GM23338 (cell line): ENCODE data around the gene KCNT1. TPM values are rescaled to one million over a fixed set of nuclear protein-coding genes. Genes with fewer than 3 reads are reported as not detected.

ENCODE experiments used
- ATAC-seq: fragments of 200-7000 bp; cut with Tn5 transposase; 3 replicates; pipeline ENCODE4 v1.9.1; 2020
- DNase-seq: peaks from one replicate; pipeline ENCODE4 v3.0.0-alpha.2; 2015; ENCODE audit warnings: low spot score
- H2AFZ ChIP-seq: fragments of 200-600 bp; sonication (generic); 2 replicates; pipeline ENCODE4 v1.8.0; 2016; ENCODE audit warnings: antibody characterized with exemption, mild to moderate bottlenecking, moderate library complexity
- H3F3A ChIP-seq: fragments of 200-600 bp; sonication (generic); replicated peaks from 2 replicates; pipeline ENCODE4 v1.8.0; 2017; ENCODE audit warnings: antibody characterized with exemption, mixed run types, low read depth
- H3K27ac ChIP-seq: fragments of 200-600 bp; sonication (generic); 2 replicates; pipeline ENCODE4 v1.6.1; 2016; ENCODE audit warnings: low read depth
- H3K27me3 ChIP-seq: fragments of 200-600 bp; sonication (generic); 2 replicates; pipeline ENCODE4 v1.8.0; 2016; ENCODE audit warnings: mild to moderate bottlenecking, mixed run types, moderate library complexity; ENCODE audit not compliant: insufficient read depth
- H3K36me3 ChIP-seq: fragments of 200-600 bp; sonication (generic); 2 replicates; pipeline ENCODE4 v1.8.0; 2016; ENCODE audit warnings: mild to moderate bottlenecking; ENCODE audit not compliant: insufficient read depth
- H3K4me1 ChIP-seq: fragments of 200-600 bp; sonication (generic); 2 replicates; pipeline ENCODE4 v1.8.0; 2016; ENCODE audit warnings: mild to moderate bottlenecking, moderate library complexity; ENCODE audit not compliant: insufficient read depth
- H3K4me2 ChIP-seq: fragments of 200-600 bp; sonication (generic); 2 replicates; pipeline ENCODE4 v1.7.1; 2017; ENCODE audit warnings: mixed run types
- H3K4me3 ChIP-seq: fragments of 200-600 bp; sonication (generic); 2 replicates; pipeline ENCODE4 v1.6.1; 2016; ENCODE audit warnings: mixed run types
- H3K79me2 ChIP-seq: fragments of 200-600 bp; sonication (generic); replicated peaks from 2 replicates; pipeline ENCODE4 v1.8.0; 2017; ENCODE audit warnings: mild to moderate bottlenecking; ENCODE audit not compliant: insufficient read depth
- H3K9me2 ChIP-seq: fragments of 200-600 bp; sonication (generic); 2 replicates; pipeline ENCODE4 v1.8.0; 2017; ENCODE audit not compliant: insufficient read depth
- H4K20me1 ChIP-seq: fragments of 200-600 bp; sonication (generic); replicated peaks from 2 replicates; pipeline ENCODE4 v1.8.0; 2017; ENCODE audit warnings: mild to moderate bottlenecking; ENCODE audit not compliant: insufficient read depth
- H3K27ac Mint-ChIP-seq: 2 replicates; pipeline ENCODE4 v1.8.0; 2020; ENCODE audit warnings: inconsistent platforms, mild to moderate bottlenecking, moderate library complexity, mixed read lengths
- H3K27me3 Mint-ChIP-seq: 3 replicates; pipeline ENCODE4 v1.8.0; 2022; ENCODE audit warnings: low read depth, mild to moderate bottlenecking, moderate library complexity, mixed read lengths, inconsistent platforms; ENCODE audit not compliant: insufficient read depth, poor library complexity
- H3K36me3 Mint-ChIP-seq: 3 replicates; pipeline ENCODE4 v1.8.0; 2021; ENCODE audit warnings: low read depth, mild to moderate bottlenecking, inconsistent platforms, moderate library complexity, mixed read lengths
- H3K4me1 Mint-ChIP-seq: 3 replicates; pipeline ENCODE4 v1.8.0; 2020; ENCODE audit warnings: mild to moderate bottlenecking, inconsistent platforms, mixed read lengths
- H3K4me3 Mint-ChIP-seq: 3 replicates; pipeline ENCODE4 v1.8.0; 2021; ENCODE audit warnings: moderate library complexity, mild to moderate bottlenecking, inconsistent platforms, mixed read lengths
- H3K9me3 Mint-ChIP-seq: 3 replicates; pipeline ENCODE4 v1.8.0; 2020; ENCODE audit warnings: moderate library complexity, mild to moderate bottlenecking, inconsistent platforms, mixed read lengths
- CREB1 ChIP-seq: fragments of 250-450 bp; sonication (Bioruptor Pico); IDR thresholded peaks from 2 replicates; pipeline ENCODE4 v1.5.0; 2020; ENCODE audit warnings: low read depth, mild to moderate bottlenecking, moderate library complexity
- EZH2 ChIP-seq: fragments of 200-600 bp; sonication (generic); IDR thresholded peaks from one replicate; pipeline ENCODE4 v1.8.0; 2017; ENCODE audit warnings: antibody characterized with exemption, mild to moderate bottlenecking, low read depth; ENCODE audit not compliant: unreplicated experiment
- JUNB ChIP-seq: IDR thresholded peaks from one replicate; pipeline ENCODE4 v1.6.1; 2016; ENCODE audit warnings: antibody characterized with exemption; ENCODE audit not compliant: unreplicated experiment
- NANOG ChIP-seq: IDR thresholded peaks from 2 replicates; pipeline ENCODE4 v1.6.1; 2016; ENCODE audit warnings: antibody characterized with exemption, borderline replicate concordance
- POLR2AphosphoS5 ChIP-seq: IDR thresholded peaks from 2 replicates; pipeline ENCODE4 v1.6.1; 2016; ENCODE audit warnings: antibody characterized with exemption, low read depth
- ZNF114 ChIP-seq: fragments of 250-450 bp; sonication (Bioruptor Pico); IDR thresholded peaks from 2 replicates; pipeline ENCODE4 v1.5.0; 2020; ENCODE audit warnings: mild to moderate bottlenecking, moderate library complexity
- ZNF331 ChIP-seq: fragments of 250-450 bp; sonication (Bioruptor Pico); IDR thresholded peaks from 2 replicates; pipeline ENCODE4 v1.5.0; 2020; ENCODE audit warnings: low read depth, mild to moderate bottlenecking, moderate library complexity
- polyA plus RNA-seq: library from polyadenylated mRNA; unstranded; fragments of >200 nt; fragmentation: Nextera tagmentation; extraction: Ambion mirVana; gene quantifications from 2 replicates; pipeline ENCODE4 v1.2.1, GENCODE V29; 2016
- total RNA-seq: library from RNA; depleted of rRNA; stranded (reverse); fragments of >200 nt; shearing (Covaris generic); gene quantifications from 2 replicates; pipeline ENCODE4 v1.2.3, GENCODE V29; 2014
- TF ChIP-seq, protein P1 (sequence below): fragments of 250-450 bp; sonication (Bioruptor Pico); IDR thresholded peaks from 2 replicates; pipeline ENCODE4 v1.5.0; 2020; ENCODE audit warnings: mild to moderate bottlenecking, moderate library complexity

KCNT1 gene
- total and polyA plus RNA-seq, 2 experiments from 2014 or later: 0.05 to 0.28 TPM

DNA sequence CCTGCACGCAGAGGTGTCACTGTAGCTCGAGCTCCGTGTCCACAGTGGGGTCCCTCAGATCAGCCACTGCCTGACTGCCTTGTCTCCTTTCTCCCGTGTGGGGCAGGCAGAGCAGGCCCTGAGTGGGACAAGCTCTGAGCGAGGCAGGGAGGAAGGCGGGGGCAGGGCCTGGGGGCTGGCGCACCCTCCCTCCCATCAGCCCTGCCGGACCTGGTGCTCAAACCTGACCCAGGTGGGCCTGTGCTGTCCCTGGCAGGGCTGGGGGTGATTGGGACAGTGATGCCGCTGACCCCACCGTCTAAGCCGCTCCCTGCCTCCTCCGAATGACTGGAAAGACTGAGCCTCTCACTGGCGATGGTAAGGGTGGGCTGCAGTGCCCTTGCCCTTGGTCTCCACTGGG, 60.9 kb downstream of the KCNT1 start:
- H3K4me2 ChIP-seq: no peak overlapping the region
- H2AFZ ChIP-seq: no peak overlapping the region
- H3K4me3 Mint-ChIP-seq: no peak overlapping the region
- ATAC-seq: no peak
- no peak for TF ChIP-seq ZNF114 (CRISPR knock-in tag)
- TF ChIP-seq NANOG: no peak
- TF ChIP-seq JUNB: no peak
- no peak for TF ChIP-seq POLR2AphosphoS5
- H3K4me1 Mint-ChIP-seq: no peaks in the 10 kb centered on the region; the same call in 2 of the 3 replicates
- no peaks in the 10 kb centered on the region for H3K79me2 ChIP-seq
- H3K27me3 ChIP-seq: no peaks in the 10 kb centered on the region
- no peaks in the 10 kb centered on the region for H4K20me1 ChIP-seq
- no peaks in the 10 kb centered on the region for H3K9me2 ChIP-seq
- peaks cover 10% of the 10 kb centered on the region for H3K27me3 Mint-ChIP-seq
- no peak for DNase-seq
- no peaks in the 10 kb centered on the region for H3K4me1 ChIP-seq
- H3K36me3 Mint-ChIP-seq: peaks cover 5% of the 10 kb centered on the region; the same call in 1 of the 3 replicates
- H3K27ac Mint-ChIP-seq: no peak overlapping the region
- H3K9me3 Mint-ChIP-seq: peaks cover 16% of the 10 kb centered on the region
- no peak overlapping the region for H3K4me3 ChIP-seq
- no peaks in the 10 kb centered on the region for H3K36me3 ChIP-seq
- no peak overlapping the region for H3K27ac ChIP-seq
- no peaks in the 10 kb centered on the region for H3F3A ChIP-seq

DNA sequence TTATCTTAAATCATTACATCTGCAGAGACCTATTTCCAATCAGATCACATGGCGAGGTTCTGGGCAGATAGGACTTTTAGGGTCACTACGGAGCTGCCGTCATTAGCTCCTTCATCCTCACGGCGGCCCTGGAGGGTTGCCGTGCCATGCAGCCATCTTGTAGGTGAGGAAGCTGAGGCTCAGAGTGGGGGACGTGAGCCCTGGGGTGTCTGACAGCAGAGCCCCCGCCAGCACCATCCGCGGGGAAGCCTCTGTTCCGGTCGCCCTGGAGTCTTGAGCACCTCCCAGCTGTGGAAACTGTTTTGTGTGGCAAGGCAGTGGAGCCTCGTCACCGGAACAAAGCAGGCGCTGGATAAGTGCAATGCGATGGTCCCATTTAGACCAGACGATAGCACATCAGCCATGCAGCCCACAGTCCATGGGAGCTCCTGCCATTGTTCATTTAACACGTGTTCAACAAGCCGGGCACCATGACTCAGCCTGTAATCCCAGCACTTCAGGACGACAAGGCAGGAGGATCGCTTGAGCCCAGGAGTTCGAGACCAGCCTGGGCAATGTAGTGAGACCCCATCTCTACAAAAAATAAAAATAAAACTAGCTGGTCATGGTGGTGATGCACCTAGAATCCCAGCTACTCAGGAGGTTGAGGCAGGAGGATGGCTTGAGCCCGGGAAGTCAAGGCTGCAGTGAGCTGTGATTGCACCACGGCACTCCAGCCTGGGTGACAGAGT, 61.9 kb downstream of the KCNT1 start:
- H3K36me3 Mint-ChIP-seq: peaks cover 5% of the 10 kb centered on the region; the same call in 1 of the 3 replicates
- H2AFZ ChIP-seq: no peak overlapping the region
- no peaks in the 10 kb centered on the region; the same call in 2 of the 3 replicates for H3K4me1 Mint-ChIP-seq
- no peaks in the 10 kb centered on the region for H3F3A ChIP-seq
- no peak overlapping the region for H3K4me3 Mint-ChIP-seq
- H3K36me3 ChIP-seq: no peaks in the 10 kb centered on the region
- H3K27ac Mint-ChIP-seq: no peak overlapping the region
- H3K4me3 ChIP-seq: no peak overlapping the region
- H3K79me2 ChIP-seq: no peaks in the 10 kb centered on the region
- no peaks in the 10 kb centered on the region for H3K9me2 ChIP-seq
- peaks cover 12% of the 10 kb centered on the region for H3K27me3 Mint-ChIP-seq
- no peak for ATAC-seq
- peaks cover 16% of the 10 kb centered on the region for H3K9me3 Mint-ChIP-seq
- TF ChIP-seq ZNF331 (CRISPR knock-in tag) (no peak), CREB1 (CRISPR knock-in tag) (no peak), EZH2 (no peak)
- TF ChIP-seq, protein P1, sequence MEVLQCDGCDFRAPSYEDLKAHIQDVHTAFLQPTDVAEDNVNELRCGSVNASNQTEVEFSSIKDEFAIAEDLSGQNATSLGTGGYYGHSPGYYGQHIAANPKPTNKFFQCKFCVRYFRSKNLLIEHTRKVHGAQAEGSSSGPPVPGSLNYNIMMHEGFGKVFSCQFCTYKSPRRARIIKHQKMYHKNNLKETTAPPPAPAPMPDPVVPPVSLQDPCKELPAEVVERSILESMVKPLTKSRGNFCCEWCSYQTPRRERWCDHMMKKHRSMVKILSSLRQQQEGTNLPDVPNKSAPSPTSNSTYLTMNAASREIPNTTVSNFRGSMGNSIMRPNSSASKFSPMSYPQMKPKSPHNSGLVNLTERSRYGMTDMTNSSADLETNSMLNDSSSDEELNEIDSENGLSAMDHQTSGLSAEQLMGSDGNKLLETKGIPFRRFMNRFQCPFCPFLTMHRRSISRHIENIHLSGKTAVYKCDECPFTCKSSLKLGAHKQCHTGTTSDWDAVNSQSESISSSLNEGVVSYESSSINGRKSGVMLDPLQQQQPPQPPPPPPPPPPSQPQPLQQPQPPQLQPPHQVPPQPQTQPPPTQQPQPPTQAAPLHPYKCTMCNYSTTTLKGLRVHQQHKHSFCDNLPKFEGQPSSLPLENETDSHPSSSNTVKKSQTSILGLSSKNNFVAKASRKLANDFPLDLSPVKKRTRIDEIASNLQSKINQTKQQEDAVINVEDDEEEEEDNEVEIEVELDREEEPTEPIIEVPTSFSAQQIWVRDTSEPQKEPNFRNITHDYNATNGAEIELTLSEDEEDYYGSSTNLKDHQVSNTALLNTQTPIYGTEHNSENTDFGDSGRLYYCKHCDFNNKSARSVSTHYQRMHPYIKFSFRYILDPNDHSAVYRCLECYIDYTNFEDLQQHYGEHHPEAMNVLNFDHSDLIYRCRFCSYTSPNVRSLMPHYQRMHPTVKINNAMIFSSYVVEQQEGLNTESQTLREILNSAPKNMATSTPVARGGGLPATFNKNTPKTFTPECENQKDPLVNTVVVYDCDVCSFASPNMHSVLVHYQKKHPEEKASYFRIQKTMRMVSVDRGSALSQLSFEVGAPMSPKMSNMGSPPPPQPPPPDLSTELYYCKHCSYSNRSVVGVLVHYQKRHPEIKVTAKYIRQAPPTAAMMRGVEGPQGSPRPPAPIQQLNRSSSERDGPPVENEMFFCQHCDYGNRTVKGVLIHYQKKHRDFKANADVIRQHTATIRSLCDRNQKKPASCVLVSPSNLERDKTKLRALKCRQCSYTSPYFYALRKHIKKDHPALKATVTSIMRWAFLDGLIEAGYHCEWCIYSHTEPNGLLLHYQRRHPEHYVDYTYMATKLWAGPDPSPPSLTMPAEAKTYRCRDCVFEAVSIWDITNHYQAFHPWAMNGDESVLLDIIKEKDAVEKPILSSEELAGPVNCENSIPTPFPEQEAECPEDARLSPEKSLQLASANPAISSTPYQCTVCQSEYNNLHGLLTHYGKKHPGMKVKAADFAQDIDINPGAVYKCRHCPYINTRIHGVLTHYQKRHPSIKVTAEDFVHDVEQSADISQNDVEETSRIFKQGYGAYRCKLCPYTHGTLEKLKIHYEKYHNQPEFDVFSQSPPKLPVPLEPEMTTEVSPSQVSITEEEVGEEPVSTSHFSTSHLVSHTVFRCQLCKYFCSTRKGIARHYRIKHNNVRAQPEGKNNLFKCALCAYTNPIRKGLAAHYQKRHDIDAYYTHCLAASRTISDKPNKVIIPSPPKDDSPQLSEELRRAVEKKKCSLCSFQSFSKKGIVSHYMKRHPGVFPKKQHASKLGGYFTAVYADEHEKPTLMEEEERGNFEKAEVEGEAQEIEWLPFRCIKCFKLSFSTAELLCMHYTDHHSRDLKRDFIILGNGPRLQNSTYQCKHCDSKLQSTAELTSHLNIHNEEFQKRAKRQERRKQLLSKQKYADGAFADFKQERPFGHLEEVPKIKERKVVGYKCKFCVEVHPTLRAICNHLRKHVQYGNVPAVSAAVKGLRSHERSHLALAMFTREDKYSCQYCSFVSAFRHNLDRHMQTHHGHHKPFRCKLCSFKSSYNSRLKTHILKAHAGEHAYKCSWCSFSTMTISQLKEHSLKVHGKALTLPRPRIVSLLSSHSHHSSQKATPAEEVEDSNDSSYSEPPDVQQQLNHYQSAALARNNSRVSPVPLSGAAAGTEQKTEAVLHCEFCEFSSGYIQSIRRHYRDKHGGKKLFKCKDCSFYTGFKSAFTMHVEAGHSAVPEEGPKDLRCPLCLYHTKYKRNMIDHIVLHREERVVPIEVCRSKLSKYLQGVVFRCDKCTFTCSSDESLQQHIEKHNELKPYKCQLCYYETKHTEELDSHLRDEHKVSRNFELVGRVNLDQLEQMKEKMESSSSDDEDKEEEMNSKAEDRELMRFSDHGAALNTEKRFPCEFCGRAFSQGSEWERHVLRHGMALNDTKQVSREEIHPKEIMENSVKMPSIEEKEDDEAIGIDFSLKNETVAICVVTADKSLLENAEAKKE (CRISPR knock-in tag): no peak
- no peaks in the 10 kb centered on the region for H3K27me3 ChIP-seq
- H3K4me2 ChIP-seq: no peak overlapping the region
- DNase-seq: no peak
- H3K27ac ChIP-seq: no peak overlapping the region
- H4K20me1 ChIP-seq: no peaks in the 10 kb centered on the region
- H3K4me1 ChIP-seq: no peaks in the 10 kb centered on the region
